ENCODE measurements around the gene NRXN2. TPM values are rescaled to one million over a fixed set of nuclear protein-coding genes. Genes with fewer than 3 reads are reported as not detected.

NRXN2 gene
- total and polyA plus RNA-seq, 2 donors (not counting 3 experiments of a cell fraction or from before 2014, with no cell fraction given), result not detected

- BruUV-seq (replicated peaks), result no TSS peak
- peaks cover 18 to 27% of the 10 kb centered on the region in 2 experiments for H3K27me3 ChIP-seq (ENCODE audit: control insufficient read depth in 2 of 2, insufficient read depth in 2 of 2, low read length in 2 of 2)
- intact Hi-C loops (cut with micrococcal nuclease), result no loop called here
- H4K20me1 ChIP-seq (replicated peaks; ENCODE audit: control insufficient read depth, extremely low read depth, insufficient read depth, low read length), result no peaks in the 10 kb centered on the region
- H2AFZ ChIP-seq (ENCODE audit: low read depth, low read length), result no peak overlapping the region
- DNase-seq (ENCODE audit: low read depth, low spot score) (no peak), FAIRE-seq (no peak)
- H3K4me1 ChIP-seq (ENCODE audit: control insufficient read depth, extremely low read depth, insufficient read depth, low read length), result no peaks in the 10 kb centered on the region
- ChIA-PET POLR2A (no interaction called here), CTCF (interaction anchor here (1.1 to 9.5 kb wide), 7 partner anchors 47 to 197 kb away, joined by 3 to 143 read pairs (median 5); no protein-coding TSS in a partner anchor)
- no peaks in the 10 kb centered on the region for H3K9me1 ChIP-seq (replicated peaks; ENCODE audit: control insufficient read depth, extremely low read depth, insufficient read depth, low read length)
- H3K4me2 ChIP-seq (ENCODE audit: insufficient read depth, low read length), result no peak overlapping the region
- TF ChIP-seq JUN (IDR thresholded peaks at IDR 0.05; ENCODE audit: borderline replicate concordance, insufficient read depth, insufficient read length, low read depth), result no peak
- TF ChIP-seq EZH2 (IDR thresholded peaks at IDR 0.05; ENCODE audit: borderline replicate concordance, low read depth, low read length, severe bottlenecking), result no peak
- no peak for TF ChIP-seq POLR2A (IDR thresholded peaks at IDR 0.05; ENCODE audit: low read depth, low read length)
- no peak for TF ChIP-seq CTCF (IDR thresholded peaks at IDR 0.05; ENCODE audit: extremely low read depth in 1 of 2, insufficient read depth in 1 of 2, low read depth in 1 of 2, low read length in 2 of 2)
- TF ChIP-seq FOS (IDR thresholded peaks at IDR 0.05; ENCODE audit: borderline replicate concordance, insufficient read depth, low read length), result no peak
- no peak for TF ChIP-seq GATA2 (IDR thresholded peaks at IDR 0.05; ENCODE audit: insufficient read depth, insufficient read length, low read depth, low read length)
- no peak for TF ChIP-seq MAX (IDR thresholded peaks at IDR 0.05; ENCODE audit: insufficient read depth, insufficient read length)
- no peak for TF ChIP-seq MYC (IDR thresholded peaks at IDR 0.05; ENCODE audit: low read depth, low read length)
- TF ChIP-seq POLR2AphosphoS5 (IDR thresholded peaks at IDR 0.05; ENCODE audit: insufficient read depth, low read depth, low read length), result no peak
- H3K27ac ChIP-seq (ENCODE audit: insufficient read depth, low read depth, low read length), result no peak overlapping the region
- H3K79me2 ChIP-seq (ENCODE audit: control insufficient read depth, insufficient read depth, low read length), result no peaks in the 10 kb centered on the region
- H3K4me3 ChIP-seq (replicated peaks in 1 of 3; ENCODE audit: insufficient read depth in 1 of 3, low read depth in 1 of 3, low read length in 3 of 3), result no peak overlapping the region
- dilution Hi-C loops (cut with MboI; ENCODE audit: extremely low pct_ligation_motif_present, low sequenced_read_pairs), result loop anchor here (25.0 kb wide), 1 partner anchor 136 kb away; no protein-coding TSS in a partner anchor
- H3K9me3 ChIP-seq (replicated peaks; ENCODE audit: control insufficient read depth, insufficient read depth, low read length), result no peaks in the 10 kb centered on the region
- no peaks in the 10 kb centered on the region for H3K36me3 ChIP-seq (ENCODE audit: control insufficient read depth in 2 of 2, extremely low read depth in 1 of 2, insufficient read depth in 2 of 2, low read length in 2 of 2)
- H3K9ac ChIP-seq (replicated peaks; ENCODE audit: extremely low read depth, insufficient read depth, low read length), result no peak overlapping the region
Observed at GRCh38 chr11:64648551-64648950, 74.4 kb downstream of the NRXN2 start.

Data from endothelial cell of umbilical vein (primary cell).